IPS-NIHi7 (cell line): ENCODE results near the gene AGFG2.
"Not testable (repeated sequence)": the region's sequence is repeated elsewhere in the genome, so short reads cannot be mapped to it uniquely, and the experiment has no call there.

Source experiments
- DNase-seq: peaks from one replicate; pipeline ENCODE4 v3.0.0; 2012; ENCODE audit warnings: mixed read lengths; ENCODE audit errors: extremely low spot score

Gene AGFG2

GRCh38 chr7:100552532-100552931 lies 13.5 kb downstream of the AGFG2 start:
- no peak for DNase-seq

- no peak for DNase-seq
Measured at GRCh38 chr7:100553032-100553431, 14.0 kb downstream of the AGFG2 start.

DNA sequence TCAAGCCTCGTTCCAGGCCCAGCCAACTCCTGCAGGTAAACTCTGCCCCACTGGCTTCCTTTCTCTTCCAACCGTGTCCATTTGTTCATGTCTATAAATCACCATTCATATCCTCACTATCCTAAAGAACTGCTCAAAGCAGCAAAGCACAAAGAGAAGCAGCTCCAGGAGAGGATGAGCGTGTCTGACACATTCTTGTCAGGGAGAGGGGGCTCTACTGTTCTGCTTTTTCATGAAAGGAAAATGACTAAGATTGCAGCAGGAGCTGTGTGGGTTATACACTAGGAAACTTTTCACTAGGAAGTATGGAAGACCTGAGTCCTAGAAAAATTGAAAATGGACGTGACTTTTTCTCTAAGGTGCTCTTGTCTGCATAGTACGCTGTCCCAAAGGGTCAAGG lies 16.7 kb downstream of the AGFG2 start:
- no peak for DNase-seq

DNA sequence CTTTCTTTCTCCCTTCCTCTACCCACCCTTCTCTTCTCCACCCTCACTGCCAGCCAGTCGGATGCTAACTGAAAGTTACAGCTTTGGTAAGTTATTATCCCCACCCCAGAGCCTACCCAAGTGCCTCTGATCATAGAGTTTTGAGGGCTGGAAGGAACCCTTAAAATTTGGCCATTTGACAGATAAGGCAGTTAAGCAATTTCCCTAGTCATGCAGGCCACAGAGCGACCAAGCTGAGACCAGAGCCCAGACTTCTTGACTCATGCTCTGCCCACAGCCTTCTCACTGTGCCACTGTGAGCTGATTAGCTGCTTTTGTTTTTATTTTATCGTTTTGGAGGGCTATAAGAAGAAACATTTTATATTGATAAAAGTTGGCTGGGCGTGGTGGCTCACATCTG lies 17.5 kb downstream of the AGFG2 start:
- DNase-seq: no peak

DNA sequence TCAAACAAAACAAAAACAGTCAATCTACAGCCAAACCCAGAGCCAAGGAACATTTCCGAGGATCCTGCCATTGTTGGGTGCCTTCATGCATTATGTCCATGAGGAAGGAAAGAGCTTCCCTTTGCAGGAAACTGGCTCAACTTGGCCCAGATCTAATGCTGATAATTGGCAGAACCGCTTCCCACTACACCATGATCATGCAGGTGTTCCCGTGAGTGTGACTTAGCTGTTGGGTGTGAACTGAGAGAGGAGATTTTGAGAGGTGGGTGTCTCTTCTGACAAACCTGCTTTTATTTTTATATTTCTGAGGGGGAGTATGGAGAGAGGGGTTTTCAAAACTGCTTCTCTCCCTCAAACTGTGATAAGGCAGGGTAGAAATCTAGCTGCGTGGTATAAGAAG lies 20.1 kb downstream of the AGFG2 start:
- DNase-seq: no peak

GRCh38 chr7:100561491-100562194 lies 22.6 kb downstream of the AGFG2 start:
- no peak for DNase-seq

- DNase-seq: no peak
Measured at GRCh38 chr7:100562195-100563099, 23.4 kb downstream of the AGFG2 start.

GRCh38 chr7:100563100-100563564 lies 24.1 kb downstream of the AGFG2 start:
- no peak for DNase-seq

DNA sequence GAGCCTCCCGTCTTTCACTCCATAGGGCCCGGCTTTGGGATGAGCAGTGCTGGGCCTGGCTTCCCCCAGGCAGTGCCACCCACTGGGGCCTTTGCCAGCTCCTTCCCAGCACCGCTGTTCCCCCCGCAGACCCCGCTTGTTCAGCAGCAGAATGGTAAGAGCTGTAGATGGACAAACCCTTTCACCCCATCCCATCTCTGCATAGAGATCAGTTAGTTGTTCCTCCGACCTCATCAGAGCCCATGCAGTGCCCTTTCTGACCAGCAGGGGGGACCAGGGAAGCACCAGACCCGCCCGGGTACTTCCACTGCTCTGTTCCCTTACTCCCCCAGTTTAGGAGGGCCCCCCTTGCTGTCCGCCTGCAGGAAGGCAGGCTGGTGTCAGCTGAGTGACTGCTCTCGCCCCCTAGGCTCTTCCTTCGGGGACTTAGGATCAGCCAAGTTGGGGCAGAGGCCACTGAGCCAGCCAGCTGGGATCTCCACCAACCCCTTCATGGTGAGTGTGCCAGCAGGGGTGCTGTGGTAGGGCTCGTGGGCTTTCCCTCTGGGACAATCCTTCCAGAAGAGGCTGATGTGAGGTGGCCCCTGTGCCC lies 24.9 kb downstream of the AGFG2 start:
- peak; percentile 86 for DNase-seq

GRCh38 chr7:100564405-100564804 lies 25.4 kb downstream of the AGFG2 start:
- not testable (repeated sequence) for DNase-seq

DNA sequence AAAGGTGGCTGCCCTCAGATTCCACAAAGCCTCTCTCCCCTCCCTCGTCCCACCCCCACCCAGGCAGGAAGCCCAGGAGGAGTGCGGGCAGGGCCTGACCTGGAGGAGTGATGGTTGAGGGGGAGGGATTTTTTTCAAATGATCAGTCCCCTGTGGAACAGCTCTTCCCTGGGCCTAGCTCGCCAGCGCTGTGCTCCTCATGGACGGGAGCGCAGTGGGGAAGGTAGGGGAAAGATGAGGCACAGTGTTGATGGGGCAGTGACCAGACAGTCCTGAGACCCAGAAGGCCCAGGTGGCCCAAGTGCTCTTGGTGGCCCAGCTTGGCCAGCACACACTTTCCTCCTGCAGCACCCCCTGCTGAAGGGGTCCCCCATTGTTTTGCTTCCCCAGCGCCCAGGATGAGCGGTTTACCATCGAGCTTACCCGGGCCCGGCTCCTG lies 26.1 kb downstream of the AGFG2 start:
- DNase-seq: no peak

DNA sequence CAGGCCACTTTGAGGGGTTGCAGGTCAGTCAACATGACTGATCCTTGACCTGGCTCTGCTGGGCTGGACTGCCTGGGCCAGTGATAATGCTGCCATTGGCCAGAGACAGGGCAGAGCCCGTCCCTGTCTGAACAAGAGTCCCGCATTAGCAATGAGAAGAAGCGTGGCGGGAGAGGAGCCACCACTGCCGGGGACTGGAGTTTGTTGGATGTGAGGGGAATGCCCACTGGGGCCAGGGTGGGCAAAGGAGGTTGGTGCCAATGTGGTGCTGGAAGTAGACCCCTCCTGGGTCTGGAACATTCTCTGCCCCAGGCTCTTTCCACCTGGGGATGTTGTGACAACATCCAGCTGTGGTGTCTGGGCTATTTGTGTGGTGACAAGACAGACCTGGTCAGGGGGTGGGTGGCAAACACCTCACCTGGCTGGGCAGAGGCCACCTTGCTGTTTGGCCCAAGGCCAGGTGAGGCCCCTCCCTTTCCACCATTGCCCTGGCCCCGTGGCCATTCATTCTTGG lies 27.1 kb downstream of the AGFG2 start:
- DNase-seq: no peak

GRCh38 chr7:100567031-100567730 lies 28.2 kb downstream of the AGFG2 start:
- no peak for DNase-seq

GRCh38 chr7:100567751-100568175 lies 28.8 kb downstream of the AGFG2 start:
- no peak for DNase-seq

DNA sequence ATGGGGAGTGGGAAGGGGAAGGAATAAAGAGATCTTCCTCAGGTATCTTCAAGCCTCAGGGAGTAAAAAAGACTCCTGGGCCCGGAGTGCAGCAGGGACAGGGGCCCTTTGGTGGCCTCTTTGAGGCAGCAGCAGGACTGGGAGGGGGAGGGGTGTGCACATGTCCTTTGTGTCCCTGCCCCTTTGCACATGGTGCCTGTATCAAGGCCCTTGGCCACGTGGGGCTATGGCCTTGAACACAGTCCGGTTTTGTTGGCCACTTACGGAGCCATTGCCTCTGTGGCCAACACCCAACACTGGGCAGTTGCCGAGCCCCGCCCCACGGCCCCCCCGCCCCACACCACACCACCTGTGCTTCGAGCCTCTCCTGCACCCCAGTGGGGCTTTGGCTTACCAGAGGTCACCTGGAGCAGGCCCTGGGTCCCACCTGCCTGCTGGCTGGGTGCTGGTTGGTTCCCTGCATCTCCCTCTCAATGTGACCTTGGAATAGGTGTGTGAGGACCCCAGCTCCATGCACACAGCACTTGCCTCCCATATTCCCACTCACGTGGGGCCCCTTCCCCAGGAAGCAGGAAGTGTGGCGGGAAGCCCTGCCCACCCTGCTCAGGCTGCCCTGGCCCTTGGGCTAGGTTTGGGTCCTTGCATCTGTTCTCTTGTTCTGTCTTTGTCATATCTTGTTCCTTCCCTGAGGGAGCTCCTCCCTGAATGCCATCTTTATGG lies 29.3 kb downstream of the AGFG2 start:
- no peak for DNase-seq

- peak; percentile 72 for DNase-seq
Measured at GRCh38 chr7:100568896-100569844, 30.2 kb downstream of the AGFG2 start.

GRCh38 chr7:100570954-100571828 lies 32.2 kb downstream of the AGFG2 start:
- peak; percentile 58 for DNase-seq

DNA sequence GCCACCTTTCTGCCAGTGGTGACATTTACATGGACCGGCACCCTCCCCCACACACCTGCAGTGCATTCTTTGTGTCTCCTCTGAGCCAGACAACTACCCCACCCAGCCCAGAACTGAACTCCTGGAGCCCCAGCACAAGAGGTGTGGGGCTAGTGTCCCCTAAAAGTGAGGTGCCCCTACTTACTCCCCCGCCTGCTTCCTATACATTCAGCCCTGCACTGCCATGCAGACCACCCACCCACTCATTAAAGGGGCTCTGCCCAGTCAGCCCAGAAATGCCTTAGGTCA lies 32.8 kb downstream of the AGFG2 start:
- DNase-seq: no peak
